ENCODE results near the gene CWC22. TPM values are rescaled to one million over a fixed set of nuclear protein-coding genes. Genes with fewer than 3 reads are reported as not detected.

The CWC22 gene
- total RNA-seq, 2 donors from 2014 or later, result 16.3 to 17.8 TPM

GRCh38 chr2:179948058-179948457, 59.0 kb downstream of the CWC22 start:
- no peaks in the 10 kb centered on the region for H3K27me3 ChIP-seq (replicated peaks; ENCODE audit: insufficient read depth)
- H3K36me3 ChIP-seq, result no peaks in the 10 kb centered on the region
- intact Hi-C loops (cut with DNase I), result no loop called here
- no peak overlapping the region for H3K4me3 ChIP-seq
- DNase-seq (ENCODE audit: low spot score), result no peak
- TF ChIP-seq POLR2AphosphoS5 (IDR thresholded peaks at IDR 0.05) (no peak), POLR2A (IDR thresholded peaks at IDR 0.05) (no peak)
- TF ChIP-seq, protein P1, sequence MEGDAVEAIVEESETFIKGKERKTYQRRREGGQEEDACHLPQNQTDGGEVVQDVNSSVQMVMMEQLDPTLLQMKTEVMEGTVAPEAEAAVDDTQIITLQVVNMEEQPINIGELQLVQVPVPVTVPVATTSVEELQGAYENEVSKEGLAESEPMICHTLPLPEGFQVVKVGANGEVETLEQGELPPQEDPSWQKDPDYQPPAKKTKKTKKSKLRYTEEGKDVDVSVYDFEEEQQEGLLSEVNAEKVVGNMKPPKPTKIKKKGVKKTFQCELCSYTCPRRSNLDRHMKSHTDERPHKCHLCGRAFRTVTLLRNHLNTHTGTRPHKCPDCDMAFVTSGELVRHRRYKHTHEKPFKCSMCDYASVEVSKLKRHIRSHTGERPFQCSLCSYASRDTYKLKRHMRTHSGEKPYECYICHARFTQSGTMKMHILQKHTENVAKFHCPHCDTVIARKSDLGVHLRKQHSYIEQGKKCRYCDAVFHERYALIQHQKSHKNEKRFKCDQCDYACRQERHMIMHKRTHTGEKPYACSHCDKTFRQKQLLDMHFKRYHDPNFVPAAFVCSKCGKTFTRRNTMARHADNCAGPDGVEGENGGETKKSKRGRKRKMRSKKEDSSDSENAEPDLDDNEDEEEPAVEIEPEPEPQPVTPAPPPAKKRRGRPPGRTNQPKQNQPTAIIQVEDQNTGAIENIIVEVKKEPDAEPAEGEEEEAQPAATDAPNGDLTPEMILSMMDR (IDR thresholded peaks at IDR 0.05), result no peak
- 79% methylated on average over 1 of the region's 1 CpG for WGBS
- no peak overlapping the region for H3K27ac ChIP-seq
- no peaks in the 10 kb centered on the region for H3K9me3 ChIP-seq
- H3K4me1 ChIP-seq (replicated peaks), result no peaks in the 10 kb centered on the region

GRCh38 chr2:179946810-179947615, 60.1 kb downstream of the CWC22 start:
- H3K36me3 ChIP-seq, result no peaks in the 10 kb centered on the region
- WGBS, result 96% methylated on average over 4 of the region's 4 CpGs

DNA sequence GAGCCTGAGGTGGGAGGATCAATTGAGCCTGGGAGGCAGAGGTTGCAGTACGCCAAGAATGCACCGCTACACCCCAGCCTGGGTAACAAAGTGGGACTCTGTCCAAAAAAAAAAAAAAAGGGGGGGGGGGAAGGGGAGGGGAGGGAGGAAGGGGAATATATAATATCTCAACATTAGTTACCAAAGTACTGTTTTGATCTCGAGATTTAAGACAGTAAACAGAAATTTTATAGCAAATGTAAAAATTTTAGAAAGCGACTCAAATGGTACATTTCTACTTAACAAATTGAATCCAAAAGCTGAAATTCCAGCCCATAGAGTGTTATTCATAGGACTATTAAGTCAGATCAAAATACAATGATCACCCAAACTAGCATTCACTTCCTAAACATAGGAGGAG, 60.8 kb downstream of the CWC22 start:
- H3K36me3 ChIP-seq, result no peaks in the 10 kb centered on the region
- H3K4me1 ChIP-seq (replicated peaks), result no peaks in the 10 kb centered on the region
- H3K4me3 ChIP-seq, result no peak overlapping the region
- 100% methylated on average over 4 of the region's 4 CpGs for WGBS
- no peak for DNase-seq (ENCODE audit: low spot score)
- H3K9me3 ChIP-seq, result no peaks in the 10 kb centered on the region
- intact Hi-C loops (cut with DNase I), result no loop called here
- no peak overlapping the region for H3K27ac ChIP-seq
- no peaks in the 10 kb centered on the region for H3K27me3 ChIP-seq (replicated peaks; ENCODE audit: insufficient read depth)
- TF ChIP-seq POLR2A (IDR thresholded peaks at IDR 0.05) (no peak), POLR2AphosphoS5 (IDR thresholded peaks at IDR 0.05) (no peak)
- TF ChIP-seq, protein P1 (IDR thresholded peaks at IDR 0.05), result no peak

More at GRCh38 chr2:179946810-179947615, 60.1 kb downstream of the CWC22 start:
- H3K27ac ChIP-seq, result no peak overlapping the region
- intact Hi-C loops (cut with DNase I), result no loop called here
- no peaks in the 10 kb centered on the region for H3K4me1 ChIP-seq (replicated peaks)
- H3K27me3 ChIP-seq (replicated peaks; ENCODE audit: insufficient read depth), result no peaks in the 10 kb centered on the region
- TF ChIP-seq POLR2A (IDR thresholded peaks at IDR 0.05) (no peak), POLR2AphosphoS5 (IDR thresholded peaks at IDR 0.05) (no peak)
- TF ChIP-seq, protein P1 (IDR thresholded peaks at IDR 0.05), result no peak
- no peak for DNase-seq (ENCODE audit: low spot score)
- H3K9me3 ChIP-seq, result no peaks in the 10 kb centered on the region
- H3K4me3 ChIP-seq, result no peak overlapping the region

- intact Hi-C loops (cut with DNase I), result no loop called here
- Histone ChIP-seq H3K27me3 (replicated peaks; ENCODE audit: insufficient read depth) (no peaks in the 10 kb centered on the region), H3K4me3 (no peak overlapping the region), H3K9me3 (no peaks in the 10 kb centered on the region), H3K27ac (no peak overlapping the region), H3K36me3 (no peaks in the 10 kb centered on the region), H3K4me1 (replicated peaks) (no peaks in the 10 kb centered on the region)
- TF ChIP-seq POLR2AphosphoS5 (IDR thresholded peaks at IDR 0.05), result peak; percentile 85
- TF ChIP-seq, protein P1 (IDR thresholded peaks at IDR 0.05), result no peak
- 53% methylated on average over 5 of the region's 5 CpGs for WGBS
- DNase-seq (ENCODE audit: low spot score), result peak; percentile 80
Observed at GRCh38 chr2:179939259-179939658, 67.8 kb downstream of the CWC22 start.

- whole genome bisulfite sequencing, result 92% methylated on average over 2 of the region's 2 CpGs
- Histone ChIP-seq H3K27me3 (replicated peaks; ENCODE audit: insufficient read depth) (no peaks in the 10 kb centered on the region), H3K27ac (no peak overlapping the region), H3K36me3 (no peaks in the 10 kb centered on the region), H3K4me3 (no peak overlapping the region), H3K4me1 (replicated peaks) (no peaks in the 10 kb centered on the region), H3K9me3 (no peaks in the 10 kb centered on the region)
- no peak for DNase-seq (ENCODE audit: low spot score)
- no peak for TF ChIP-seq POLR2A (IDR thresholded peaks at IDR 0.05)
- no peak for TF ChIP-seq POLR2AphosphoS5 (IDR thresholded peaks at IDR 0.05)
- TF ChIP-seq, protein P1 (IDR thresholded peaks at IDR 0.05), result no peak
- intact Hi-C loops (cut with DNase I), result no loop called here
Observed at GRCh38 chr2:179938026-179938425, 69.1 kb downstream of the CWC22 start.

All from prostate gland (tissue), 2 donors.